ENCODE data around the gene NCKAP5. TPM values are rescaled to one million over a fixed set of nuclear protein-coding genes. Genes with fewer than 3 reads are reported as not detected.

Gene NCKAP5
- polyA plus RNA-seq, 3 donors = 7.6 to 10.1 (median 8.2) TPM

- DNase-seq (ENCODE audit: low read depth in 3 of 3, low spot score in 2 of 3) = no peak
Measured at GRCh38 chr2:132929786-132930185, 638.5 kb downstream of the NCKAP5 start.

GRCh38 chr2:132923787-132924186 lies 644.5 kb downstream of the NCKAP5 start:
- DNase-seq (ENCODE audit: low read depth in 3 of 3, low spot score in 2 of 3) = no peak

- no peak for DNase-seq (ENCODE audit: low read depth in 3 of 3, low spot score in 2 of 3)
Measured at GRCh38 chr2:132915812-132916549, 652.3 kb downstream of the NCKAP5 start.

- peak; percentile 29 to 59 (median 31) for DNase-seq (ENCODE audit: low read depth in 3 of 3, low spot score in 2 of 3)
Measured at GRCh38 chr2:132911726-132912724, 656.2 kb downstream of the NCKAP5 start.

- DNase-seq (ENCODE audit: low read depth in 3 of 3, low spot score in 2 of 3) = no peak
Measured at GRCh38 chr2:132910432-132910831, 657.8 kb downstream of the NCKAP5 start.

DNA sequence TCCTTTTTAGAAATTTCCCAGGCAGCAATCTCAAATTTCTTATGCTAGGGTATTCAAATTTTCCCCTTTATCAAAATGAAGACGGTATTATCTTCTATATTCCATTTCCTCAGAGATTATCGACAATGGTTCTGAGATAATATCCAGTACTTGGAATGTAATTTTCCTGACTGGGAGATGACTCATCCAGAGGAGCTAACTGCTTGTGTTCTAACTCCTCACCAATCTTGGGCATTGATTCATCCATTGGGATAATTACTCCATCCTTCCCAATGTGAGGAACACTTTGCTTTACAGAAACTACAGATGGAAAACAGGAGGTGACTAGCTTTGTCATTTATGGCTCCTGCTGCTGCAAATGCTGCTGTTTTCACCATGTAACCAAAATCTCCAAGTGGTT lies 658.8 kb downstream of the NCKAP5 start:
- DNase-seq (ENCODE audit: low read depth in 3 of 3, low spot score in 2 of 3) = no peak

DNA sequence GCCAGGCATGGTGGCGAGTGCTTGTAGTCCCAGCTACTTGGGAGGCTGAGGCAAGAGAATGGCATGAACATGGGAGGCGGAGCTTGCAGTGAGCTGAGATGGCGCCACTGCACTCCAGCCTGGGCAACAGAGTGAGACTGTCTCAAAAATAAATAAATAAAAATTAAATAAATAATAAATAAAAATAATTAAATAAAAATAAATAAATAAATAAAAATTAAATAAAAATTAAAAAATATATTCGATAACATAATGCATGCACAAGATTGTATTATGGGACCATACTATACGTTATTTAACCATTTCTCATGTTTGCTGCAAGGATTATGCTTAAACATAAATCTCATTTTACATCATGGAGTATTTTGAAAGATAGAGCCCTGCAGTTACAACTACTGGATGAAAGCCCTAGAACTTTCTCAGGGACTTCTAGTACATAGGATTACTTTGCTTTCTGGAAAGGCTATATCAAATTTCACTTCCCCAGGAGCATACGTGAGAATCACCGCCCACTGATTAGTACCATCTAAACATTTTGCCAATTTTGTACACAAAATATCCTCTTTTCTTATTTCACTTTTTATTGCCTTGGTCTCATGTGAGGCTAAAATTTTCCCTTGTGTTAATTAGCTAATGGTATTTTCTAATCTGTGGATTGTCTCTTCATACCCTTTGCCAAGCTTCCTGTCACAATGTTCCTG lies 664.0 kb downstream of the NCKAP5 start:
- no peak for DNase-seq (ENCODE audit: low read depth in 3 of 3, low spot score in 2 of 3)

DNA sequence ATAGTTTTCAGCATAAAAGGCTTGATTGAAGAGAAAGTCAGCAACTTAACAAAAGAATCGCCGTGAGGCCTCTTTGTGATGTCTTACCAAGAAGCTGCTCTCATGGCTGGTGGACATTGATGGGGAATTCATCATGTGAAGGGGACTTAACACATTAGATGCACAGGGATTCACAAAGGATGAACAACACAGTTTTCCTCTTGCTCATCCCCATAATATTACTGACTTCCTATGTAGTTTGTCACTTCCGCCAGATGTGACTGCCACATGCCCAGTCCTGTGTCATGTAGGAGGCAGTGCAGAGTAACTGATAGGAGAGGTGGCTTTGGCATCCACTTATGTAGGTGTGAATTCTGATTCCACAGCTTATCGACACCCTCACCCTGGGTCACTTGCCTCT lies 665.6 kb downstream of the NCKAP5 start:
- no peak for DNase-seq (ENCODE audit: low read depth in 3 of 3, low spot score in 2 of 3)

GRCh38 chr2:132901661-132902060 lies 666.6 kb downstream of the NCKAP5 start:
- DNase-seq (ENCODE audit: low read depth in 3 of 3, low spot score in 2 of 3) = no peak

- DNase-seq (ENCODE audit: low read depth in 3 of 3, low spot score in 2 of 3) = no peak
Measured at GRCh38 chr2:132897111-132897510, 671.2 kb downstream of the NCKAP5 start.

DNA sequence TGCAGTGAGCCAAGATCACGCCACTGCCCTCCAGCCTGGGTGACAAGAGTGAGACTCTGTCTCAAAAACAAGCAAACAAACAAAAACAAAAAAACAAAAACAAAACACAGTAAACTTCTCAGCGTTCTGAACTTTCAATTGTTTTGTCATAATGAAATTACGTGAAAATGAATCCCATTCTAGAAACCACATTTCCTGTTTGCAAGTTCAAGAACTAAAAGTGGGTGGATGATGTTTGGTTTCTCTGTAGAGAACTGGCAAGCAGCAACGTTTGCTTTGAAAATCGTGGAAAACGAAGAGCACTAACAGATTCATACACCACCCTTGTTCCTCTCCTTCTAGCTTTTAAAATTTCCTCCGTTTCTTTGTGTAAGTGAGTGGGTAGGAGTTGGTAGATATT lies 672.2 kb downstream of the NCKAP5 start:
- no peak for DNase-seq (ENCODE audit: low read depth in 3 of 3, low spot score in 2 of 3)

- no peak for DNase-seq (ENCODE audit: low read depth in 3 of 3, low spot score in 2 of 3)
Measured at GRCh38 chr2:132891498-132891897, 676.8 kb downstream of the NCKAP5 start.

DNA sequence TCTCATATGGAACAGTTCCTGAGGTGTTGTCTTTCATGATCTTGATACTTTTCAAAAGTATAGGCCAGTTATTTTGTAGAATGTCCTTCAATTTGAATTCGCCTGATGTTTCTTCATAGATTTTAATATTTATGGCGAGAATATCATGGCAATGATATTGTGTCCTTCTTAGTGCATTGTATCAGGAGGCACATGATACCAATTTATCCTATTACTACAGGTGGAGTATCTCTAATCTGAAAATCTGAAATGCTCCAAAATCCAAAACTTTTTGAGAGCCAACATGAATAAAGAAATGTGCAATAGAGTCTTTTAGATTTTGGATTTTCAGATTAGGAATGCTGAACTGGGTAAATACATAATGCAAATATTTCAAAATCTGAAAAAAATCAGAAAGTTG lies 681.7 kb downstream of the NCKAP5 start:
- no peak for DNase-seq (ENCODE audit: low read depth in 3 of 3, low spot score in 2 of 3)

DNA sequence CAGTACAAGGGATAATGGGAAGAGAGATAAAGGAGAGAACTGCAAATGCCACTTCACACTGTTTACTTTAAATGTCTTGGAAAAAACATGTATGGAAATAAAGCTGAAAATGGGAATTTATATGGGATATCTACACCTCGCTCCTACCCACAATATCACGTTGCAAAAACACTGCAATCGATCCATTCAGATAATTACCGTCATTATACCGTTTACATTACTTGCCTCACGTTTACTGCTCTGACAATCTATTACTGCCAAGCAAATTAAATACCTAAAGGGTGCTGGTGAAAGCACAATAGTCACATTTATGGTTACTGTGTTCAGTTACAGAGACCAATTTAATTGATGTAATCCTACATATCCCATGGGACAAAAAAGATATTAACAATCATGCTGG lies 683.6 kb downstream of the NCKAP5 start:
- DNase-seq (ENCODE audit: low read depth in 3 of 3, low spot score in 2 of 3) = no peak

DNA sequence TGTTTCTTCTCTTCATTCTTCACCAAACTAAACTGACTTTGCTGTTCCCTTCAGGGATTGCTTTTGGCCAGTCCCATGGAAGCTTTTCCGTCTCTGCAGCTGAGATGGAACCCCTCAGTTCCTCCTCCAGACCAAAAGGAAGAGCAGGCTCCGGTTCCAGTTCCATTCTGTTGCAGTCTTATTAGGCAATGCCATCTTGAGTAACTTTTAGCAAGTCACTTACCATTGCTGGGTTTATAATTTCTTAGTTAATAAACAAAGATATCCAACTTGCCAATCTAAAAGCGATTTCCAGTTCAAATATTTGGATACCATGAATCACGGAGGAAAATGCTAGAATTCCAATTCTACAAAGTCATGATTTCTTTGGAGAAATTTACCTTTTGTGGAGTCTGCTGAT lies 684.0 kb downstream of the NCKAP5 start:
- DNase-seq (ENCODE audit: low read depth in 3 of 3, low spot score in 2 of 3) = no peak

GRCh38 chr2:132883430-132883829 lies 684.8 kb downstream of the NCKAP5 start:
- DNase-seq (ENCODE audit: low read depth in 3 of 3, low spot score in 2 of 3) = no peak

DNA sequence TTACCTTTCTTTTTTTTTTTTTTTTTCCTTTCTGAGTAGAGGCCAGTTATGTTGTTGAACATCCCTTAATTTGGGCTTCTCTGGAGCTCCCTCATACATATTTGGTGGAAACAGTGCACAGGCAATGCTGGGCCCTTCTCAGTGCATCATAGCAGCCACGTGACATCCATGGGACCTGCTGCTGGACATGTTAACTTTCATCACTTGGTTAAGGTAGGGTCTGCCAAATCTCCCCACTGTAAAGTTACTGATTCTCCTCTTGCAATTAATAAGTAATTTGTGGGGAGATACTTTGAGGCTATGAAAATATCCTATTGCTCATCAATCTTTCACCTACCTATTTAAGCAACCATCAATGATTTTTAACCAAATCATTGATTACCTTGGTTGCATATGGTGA lies 686.7 kb downstream of the NCKAP5 start:
- no peak for DNase-seq (ENCODE audit: low read depth in 3 of 3, low spot score in 2 of 3)

DNA sequence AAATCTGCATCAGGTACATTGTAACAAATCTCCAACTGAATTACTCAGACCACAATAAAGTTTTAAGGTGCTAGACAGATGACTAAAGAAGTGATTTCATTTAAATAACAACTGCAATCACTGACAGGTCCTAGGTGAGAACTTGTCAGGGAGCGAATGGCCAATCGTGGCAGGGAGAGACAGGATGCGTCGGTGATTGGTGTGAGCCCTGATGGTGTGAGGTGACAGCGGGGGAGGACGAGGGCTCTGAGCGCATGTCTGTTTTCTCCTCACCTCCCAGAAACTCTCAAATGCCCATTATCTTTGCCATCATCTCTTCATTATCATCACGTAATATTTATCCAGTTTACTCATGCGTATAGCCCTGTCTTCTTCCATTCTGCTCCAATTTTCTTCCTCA lies 690.3 kb downstream of the NCKAP5 start:
- DNase-seq (ENCODE audit: low read depth in 3 of 3, low spot score in 2 of 3) = no peak

GRCh38 chr2:132876745-132877391 lies 691.4 kb downstream of the NCKAP5 start:
- no peak for DNase-seq (ENCODE audit: low read depth in 3 of 3, low spot score in 2 of 3)

GRCh38 chr2:132875193-132875592 lies 693.1 kb downstream of the NCKAP5 start:
- no peak for DNase-seq (ENCODE audit: low read depth in 3 of 3, low spot score in 2 of 3)

DNA sequence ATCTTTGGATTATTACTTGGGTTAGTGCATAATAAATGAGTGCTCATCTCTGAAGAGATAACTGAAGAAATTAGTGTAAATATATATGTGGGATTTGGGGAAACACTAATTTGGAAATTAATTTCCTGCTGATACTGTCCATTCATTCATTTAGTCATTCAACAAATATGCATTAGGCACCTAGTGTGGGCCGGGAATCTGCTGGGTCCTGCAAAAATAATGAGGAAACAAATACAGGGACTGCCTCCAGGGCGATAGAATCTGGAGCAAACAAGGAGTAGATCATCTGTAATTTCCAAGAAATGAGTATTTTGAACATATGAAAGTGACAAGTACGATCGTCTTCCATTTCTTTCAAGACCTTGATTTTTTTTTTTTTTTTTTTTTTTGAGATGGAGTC lies 694.5 kb downstream of the NCKAP5 start:
- no peak for DNase-seq (ENCODE audit: low read depth in 3 of 3, low spot score in 2 of 3)

All from right renal cortex interstitium (tissue), 3 donors.